GM12878 (cell line): ENCODE measurements around the gene PXDC1.

Source experiments
- CTCF ChIP-seq, 3 experiments: IDR thresholded peaks in 2 of 3; conservative IDR thresholded peaks in 1 of 3; 2 replicates each; pipeline ENCODE4 v1.5.1; 2011; ENCODE audit warnings: low read depth in 3 of 3, low read length in 3 of 3, mild to moderate bottlenecking in 3 of 3, control low read depth in 2 of 3, moderate library complexity in 2 of 3, inconsistent platforms in 1 of 3, mixed read lengths in 1 of 3; ENCODE audit not compliant: control insufficient read depth in 2 of 3, insufficient read depth in 1 of 3; ENCODE audit errors: extremely low read depth in 1 of 3
- EZH2 ChIP-seq: IDR thresholded peaks from 2 replicates; pipeline ENCODE4 v1.6.1; 2012; ENCODE audit warnings: low read depth, mild to moderate bottlenecking, control low read depth, inconsistent platforms, low read length, borderline replicate concordance; ENCODE audit not compliant: control insufficient read depth
- TF ChIP-seq, protein P1 (sequence below): IDR thresholded peaks from 2 replicates; pipeline ENCODE4 v1.6.1; 2012; ENCODE audit warnings: low read depth, low read length, improper control_type of control experiment

DNA sequence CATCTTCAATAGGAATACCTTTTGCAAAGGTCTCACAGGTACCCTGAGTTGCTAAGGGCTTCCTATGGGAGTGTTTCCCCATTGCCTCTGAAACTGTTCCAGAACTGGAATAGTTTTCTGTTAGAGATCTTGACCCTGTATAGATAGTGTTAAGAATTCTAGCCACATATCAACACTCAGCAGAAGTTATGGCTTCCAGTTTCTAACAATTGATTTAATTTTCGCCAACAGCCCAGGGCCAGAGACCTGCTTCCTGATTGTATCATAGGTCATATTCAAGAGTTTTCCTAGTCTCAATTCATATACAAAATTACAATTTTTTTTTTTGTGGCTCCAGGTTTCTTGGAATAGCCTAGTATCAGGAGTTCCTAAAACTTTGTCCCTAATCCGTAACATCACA lies 61.0 kb downstream of the PXDC1 start:
- TF ChIP-seq, protein P1, sequence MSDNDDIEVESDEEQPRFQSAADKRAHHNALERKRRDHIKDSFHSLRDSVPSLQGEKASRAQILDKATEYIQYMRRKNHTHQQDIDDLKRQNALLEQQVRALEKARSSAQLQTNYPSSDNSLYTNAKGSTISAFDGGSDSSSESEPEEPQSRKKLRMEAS: no peak
- TF ChIP-seq CTCF (IDR thresholded peaks at IDR 0.05 in 2 of 3, conservative IDR thresholded peaks at IDR 0.05 in 1 of 3; ENCODE audit: control insufficient read depth in 2 of 3, extremely low read depth in 1 of 3, insufficient read depth in 1 of 3, low read depth in 3 of 3, low read length in 3 of 3) (no peak), EZH2 (no peak)
